IMR-90 (cell line): ENCODE measurements around the gene ZFP57. TPM values are rescaled to one million over a fixed set of nuclear protein-coding genes. Genes with fewer than 3 reads are reported as not detected.
A peak's percentile ranks its signal among the peaks of the same experiment; 100 is the strongest.

ENCODE experiments used
- ATAC-seq: fragments of 200-7000 bp; cut with Tn5 transposase; 2 replicates; pipeline ENCODE4 v1.9.1; 2020; ENCODE audit warnings: low read depth, mild to moderate bottlenecking, moderate library complexity
- BruUV-seq: library from RNA; stranded (reverse); fragments of 400-500 nt; replicated peaks from 2 replicates; lab custom pipeline; 2021; lab: Mats Ljungman, UMichigan
- CTCF ChIA-PET: fragments of 300-600 bp; formaldehyde crosslinking; extraction: SDS; loops from one replicate; lab custom pipeline; 2021; ENCODE audit warnings: antibody characterized with exemption; lab: Yijun Ruan, JAX
- POLR2A ChIA-PET: fragments of 300-600 bp; sonication (Branson Sonifier 250); formaldehyde crosslinking; loops from one replicate; lab custom pipeline; 2022; ENCODE audit warnings: antibody characterized with exemption; ENCODE audit not compliant: unreplicated experiment; lab: Charles Lee
- DNase-seq: peaks from one replicate; pipeline ENCODE4 v3.0.0; 2013
- H2AFZ ChIP-seq: replicated peaks from 2 replicates; pipeline ENCODE3; 2013; ENCODE audit warnings: low read length, mild to moderate bottlenecking; ENCODE audit not compliant: poor library complexity
- H2AK5ac ChIP-seq: 2 replicates; pipeline ENCODE4 v1.6.1; 2013; ENCODE audit warnings: low read depth, low read length, inconsistent platforms
- H2AK9ac ChIP-seq: replicated peaks from 2 replicates; pipeline ENCODE3; 2013; ENCODE audit warnings: mild to moderate bottlenecking, low read depth, low read length, moderate library complexity; ENCODE audit not compliant: poor library complexity
- H2BK120ac ChIP-seq: 2 replicates; pipeline ENCODE4 v1.6.1; 2013; ENCODE audit warnings: low read depth, low read length, inconsistent platforms
- H2BK15ac ChIP-seq: 3 replicates; pipeline ENCODE4 v1.6.1; 2013; ENCODE audit warnings: low read depth, low read length, inconsistent platforms
- H2BK20ac ChIP-seq: 2 replicates; pipeline ENCODE4 v1.6.1; 2013; ENCODE audit warnings: low read depth, mild to moderate bottlenecking, inconsistent platforms, low read length, moderate library complexity
- H2BK5ac ChIP-seq: 2 replicates; pipeline ENCODE4 v1.6.1; 2013; ENCODE audit warnings: mild to moderate bottlenecking, low read depth, low read length, inconsistent platforms; ENCODE audit not compliant: poor library complexity, severe bottlenecking
- H3K14ac ChIP-seq: replicated peaks from 2 replicates; pipeline ENCODE4 v1.6.1; 2013; ENCODE audit warnings: low read depth, low read length, inconsistent platforms
- H3K18ac ChIP-seq: 2 replicates; pipeline ENCODE4 v1.6.1; 2013; ENCODE audit warnings: low read depth, low read length, control low read depth
- H3K23ac ChIP-seq: 2 replicates; pipeline ENCODE4 v1.6.1; 2013; ENCODE audit warnings: low read depth, low read length, inconsistent platforms
- H3K27ac ChIP-seq: 2 replicates; pipeline ENCODE4 v1.5.1; 2013; ENCODE audit warnings: mild to moderate bottlenecking, control low read depth, low read length; ENCODE audit not compliant: insufficient read depth
- H3K27me3 ChIP-seq: 2 replicates; pipeline ENCODE4 v1.6.1; 2013; ENCODE audit warnings: low read length; ENCODE audit not compliant: control insufficient read depth, insufficient read depth
- H3K36me3 ChIP-seq: 2 replicates; pipeline ENCODE4 v1.6.1; 2013; ENCODE audit warnings: low read length, mixed read lengths; ENCODE audit not compliant: control insufficient read depth, insufficient read depth
- H3K4ac ChIP-seq: 2 replicates; pipeline ENCODE4 v1.6.1; 2013; ENCODE audit warnings: low read depth, low read length, inconsistent platforms
- H3K4me1 ChIP-seq: 2 replicates; pipeline ENCODE4 v1.6.1; 2013; ENCODE audit warnings: low read length, mixed read lengths; ENCODE audit not compliant: control insufficient read depth, insufficient read depth
- H3K4me2 ChIP-seq: 2 replicates; pipeline ENCODE4 v1.6.1; 2013; ENCODE audit warnings: low read depth, mild to moderate bottlenecking, control low read depth, low read length, moderate library complexity
- H3K4me3 ChIP-seq: 2 replicates; pipeline ENCODE4 v1.5.1; 2013; ENCODE audit warnings: low read depth, mild to moderate bottlenecking, control low read depth, low read length, moderate library complexity; ENCODE audit not compliant: insufficient read depth
- H3K56ac ChIP-seq: 2 replicates; pipeline ENCODE4 v1.6.1; 2013; ENCODE audit warnings: low read length, inconsistent platforms; ENCODE audit not compliant: insufficient read depth; ENCODE audit errors: extremely low read depth
- H3K79me1 ChIP-seq, 2 experiments: 2 replicates each; pipeline ENCODE4 v1.6.1; 2013; ENCODE audit warnings: low read length in 2 of 2, inconsistent platforms in 1 of 2, low read depth in 1 of 2
- H3K9ac ChIP-seq: 2 replicates; pipeline ENCODE4 v1.6.1; 2013; ENCODE audit warnings: low read depth, low read length, control low read depth
- H3K9me1 ChIP-seq: 2 replicates; pipeline ENCODE4 v1.6.1; 2013; ENCODE audit warnings: low read length, inconsistent platforms; ENCODE audit not compliant: insufficient read depth
- H3K9me3 ChIP-seq: 2 replicates; pipeline ENCODE4 v1.6.1; 2013; ENCODE audit warnings: low read length; ENCODE audit not compliant: control insufficient read depth, insufficient read depth
- H4K20me1 ChIP-seq: 2 replicates; pipeline ENCODE4 v1.6.1; 2013; ENCODE audit warnings: low read length, inconsistent platforms; ENCODE audit not compliant: insufficient read depth
- H4K5ac ChIP-seq: 2 replicates; pipeline ENCODE4 v1.6.1; 2013; ENCODE audit warnings: mild to moderate bottlenecking, low read depth, low read length, control low read depth
- H4K8ac ChIP-seq, 2 experiments: 2 replicates each; pipeline ENCODE4 v1.6.1; 2013; ENCODE audit warnings: low read depth in 2 of 2, low read length in 2 of 2, control low read depth in 1 of 2, inconsistent platforms in 1 of 2
- H4K91ac ChIP-seq: 2 replicates; pipeline ENCODE4 v1.6.1; 2013; ENCODE audit warnings: low read depth, low read length, inconsistent platforms; ENCODE audit not compliant: insufficient read depth
- BHLHE40 ChIP-seq: fragments of 150-350 bp; IDR thresholded peaks from 2 replicates; pipeline ENCODE4 v1.6.1; 2016; ENCODE audit warnings: mild to moderate bottlenecking, low read depth, low read length
- CEBPB ChIP-seq: IDR thresholded peaks from 2 replicates; pipeline ENCODE4 v1.6.1; 2012; ENCODE audit warnings: low read depth, low read length, improper control_type of control experiment
- CHD1 ChIP-seq: IDR thresholded peaks from 2 replicates; pipeline ENCODE4 v1.6.1; 2012; ENCODE audit warnings: low read depth, low read length, improper control_type of control experiment
- ELK1 ChIP-seq: fragments of 150-350 bp; IDR thresholded peaks from 2 replicates; pipeline ENCODE4 v1.6.1; 2016; ENCODE audit warnings: low read depth, mild to moderate bottlenecking, low read length, moderate library complexity, borderline replicate concordance
- FOS ChIP-seq: fragments of 150-350 bp; IDR thresholded peaks from 2 replicates; pipeline ENCODE4 v1.6.1; 2016; ENCODE audit warnings: low read depth, low read length
- MAFK ChIP-seq: IDR thresholded peaks from 2 replicates; pipeline ENCODE4 v1.6.1; 2012; ENCODE audit warnings: low read depth, low read length, improper control_type of control experiment
- MAZ ChIP-seq: IDR thresholded peaks from 2 replicates; pipeline ENCODE4 v1.6.1; 2012; ENCODE audit warnings: low read depth, mild to moderate bottlenecking, low read length, improper control_type of control experiment, moderate library complexity, borderline replicate concordance
- MXI1 ChIP-seq: IDR thresholded peaks from 2 replicates; pipeline ENCODE4 v1.6.1; 2012; ENCODE audit warnings: low read depth, mild to moderate bottlenecking, low read length, moderate library complexity, borderline replicate concordance
- NFE2L2 ChIP-seq: fragments of 150-350 bp; IDR thresholded peaks from 2 replicates; pipeline ENCODE4 v1.6.1; 2016; ENCODE audit warnings: low read depth, mild to moderate bottlenecking, low read length
- POLR2A ChIP-seq: IDR thresholded peaks from 2 replicates; pipeline ENCODE4 v1.6.1; 2012; ENCODE audit warnings: mild to moderate bottlenecking, low read depth, low read length
- RAD21 ChIP-seq: IDR thresholded peaks from 2 replicates; pipeline ENCODE4 v1.6.1; 2012; ENCODE audit warnings: low read length, improper control_type of control experiment
- RCOR1 ChIP-seq: IDR thresholded peaks from 2 replicates; pipeline ENCODE4 v1.6.1; 2012; ENCODE audit warnings: mild to moderate bottlenecking, low read length, improper control_type of control experiment; ENCODE audit not compliant: insufficient replicate concordance
- RFX5 ChIP-seq: IDR thresholded peaks from 2 replicates; pipeline ENCODE4 v1.8.0; 2012; ENCODE audit warnings: low read depth, mild to moderate bottlenecking, low read length, moderate library complexity
- SMC3 ChIP-seq: fragments of 150-350 bp; IDR thresholded peaks from 2 replicates; pipeline ENCODE4 v1.6.1; 2016; ENCODE audit warnings: low read depth, mild to moderate bottlenecking, antibody characterized with exemption, low read length, moderate library complexity
- USF2 ChIP-seq: fragments of 150-350 bp; IDR thresholded peaks from 2 replicates; pipeline ENCODE4 v1.6.1; 2017; ENCODE audit warnings: mild to moderate bottlenecking, antibody characterized with exemption, low read length, low read depth
- WGBS, 2 experiments: methylation state at CpG; one replicate each; pipeline versions ENCODE4 v1.1.5 to v1.1.7; 2013; ENCODE audit warnings: missing lambda C conversion rate in 2 of 2; ENCODE audit not compliant: insufficient read length in 1 of 2; ENCODE audit errors: extremely low coverage in 2 of 2; 5-methylcytosine and 5-hydroxymethylcytosine counted together
- dilution Hi-C: fragments of 300-500 bp; cut with HindIII; formaldehyde crosslinking; loops from one replicate; pipeline ENCODE4 v1.14.3; 2018; ENCODE audit warnings: low sequenced_read_pairs; ENCODE audit not compliant: unreplicated experiment
- in situ Hi-C: fragments of 300-500 bp; cut with MboI; formaldehyde crosslinking; loops from 3 replicates; pipeline ENCODE4 v1.14.3; 2019; ENCODE audit warnings: low sequenced_read_pairs, inconsistent platforms, mixed read lengths
- intact Hi-C: fragments of 100-400 bp; cut with micrococcal nuclease; formaldehyde crosslinking; loops from 2 replicates; pipeline ENCODE4 v1.10.0; 2022
- polyA plus RNA-seq, 3 experiments: library from polyadenylated mRNA; depleted of rRNA; stranded (reverse); fragments of >200 nt; gene quantifications; 2 replicates each; pipeline ENCODE4 v1.2.3, GENCODE V29; 2012; ENCODE audit warnings: low replicate concordance in 1 of 3
- total RNA-seq: library from RNA; depleted of rRNA; stranded (reverse); fragments of >200 nt; gene quantifications from 2 replicates; pipeline ENCODE4 v1.2.3, GENCODE V29; 2012
- TF ChIP-seq, protein P1 (sequence below): conservative IDR thresholded peaks from 2 replicates; pipeline ENCODE4 v1.5.1; 2012; ENCODE audit warnings: mild to moderate bottlenecking, low read depth, low read length, improper control_type of control experiment

Gene ZFP57
- total and polyA plus RNA-seq, 2 of the 4 experiments (the other 2 are of a cell fraction) = not detected

DNA sequence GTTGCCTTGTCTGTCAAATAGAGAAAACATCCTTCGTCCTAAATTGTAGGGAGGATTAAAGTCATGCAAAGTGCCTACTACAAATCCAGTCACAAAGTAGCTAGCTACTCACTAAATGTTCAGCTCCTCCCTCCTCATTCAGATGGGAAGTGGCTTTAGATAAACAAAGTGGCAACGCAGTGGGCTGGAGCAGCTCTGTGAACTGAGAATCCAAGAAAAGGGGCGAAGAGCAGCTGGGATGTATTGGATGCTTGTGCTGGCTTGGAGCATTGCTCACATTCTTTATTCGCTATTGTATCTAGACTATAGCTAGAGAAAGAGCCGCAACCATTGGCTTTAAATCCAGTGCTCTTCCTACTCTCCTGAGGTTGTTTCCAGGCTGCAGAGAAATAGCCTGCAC lies 13.8 kb downstream of the ZFP57 start:
- Histone ChIP-seq H3K18ac (no peak overlapping the region), H2AFZ (no peak overlapping the region), H4K5ac (no peak overlapping the region), H2BK5ac (no peak overlapping the region), H3K4me1 (no peaks in the 10 kb centered on the region), H3K27me3 (peaks cover 2% of the 10 kb centered on the region; the same call in 1 of the 2 replicates), H3K4me2 (no peak overlapping the region), H2BK20ac (no peak overlapping the region), H3K14ac (no peak overlapping the region), H3K9me1 (no peaks in the 10 kb centered on the region), H3K56ac (no peak overlapping the region), H3K27ac (no peak overlapping the region), H4K91ac (no peak overlapping the region), H3K23ac (no peak overlapping the region), H2AK5ac (no peak overlapping the region), H3K9me3 (no peaks in the 10 kb centered on the region), H3K9ac (no peak overlapping the region), H4K8ac (no peak overlapping the region), H2BK15ac (no peak overlapping the region), H3K36me3 (no peaks in the 10 kb centered on the region), H4K20me1 (no peaks in the 10 kb centered on the region), H3K4me3 (no peak overlapping the region), H2BK120ac (no peak overlapping the region), H2AK9ac (no peak overlapping the region), H3K4ac (no peak overlapping the region), H3K79me1 (no peaks in the 10 kb centered on the region)
- WGBS, 2 experiments = no CpG with 5 or more reads among the region's 5 CpGs
- dilution Hi-C loops = no loop called here
- in situ Hi-C loops = no loop called here
- intact Hi-C loops = no loop called here
- ChIA-PET CTCF (interaction anchor here (0.6 to 4.1 kb wide), 3 partner anchors 13 to 816 kb away, joined by 3 to 33 read pairs (median 28); no protein-coding TSS in a partner anchor), POLR2A (no interaction called here)
- ATAC-seq (peak; percentile 27; the same call in 1 of the 2 replicates), DNase-seq (no peak)
- TF ChIP-seq RAD21 = no peak
- TF ChIP-seq USF2 = no peak
- TF ChIP-seq ELK1 = no peak
- no peak for TF ChIP-seq NFE2L2
- TF ChIP-seq MAZ = no peak
- TF ChIP-seq POLR2A = no peak
- no peak for TF ChIP-seq MAFK
- TF ChIP-seq MXI1 = no peak
- TF ChIP-seq FOS = no peak
- no peak for TF ChIP-seq BHLHE40
- no peak for TF ChIP-seq CEBPB
- no peak for TF ChIP-seq CHD1
- no peak for TF ChIP-seq RFX5
- TF ChIP-seq SMC3 = no peak
- TF ChIP-seq RCOR1 = no peak
- TF ChIP-seq, protein P1, sequence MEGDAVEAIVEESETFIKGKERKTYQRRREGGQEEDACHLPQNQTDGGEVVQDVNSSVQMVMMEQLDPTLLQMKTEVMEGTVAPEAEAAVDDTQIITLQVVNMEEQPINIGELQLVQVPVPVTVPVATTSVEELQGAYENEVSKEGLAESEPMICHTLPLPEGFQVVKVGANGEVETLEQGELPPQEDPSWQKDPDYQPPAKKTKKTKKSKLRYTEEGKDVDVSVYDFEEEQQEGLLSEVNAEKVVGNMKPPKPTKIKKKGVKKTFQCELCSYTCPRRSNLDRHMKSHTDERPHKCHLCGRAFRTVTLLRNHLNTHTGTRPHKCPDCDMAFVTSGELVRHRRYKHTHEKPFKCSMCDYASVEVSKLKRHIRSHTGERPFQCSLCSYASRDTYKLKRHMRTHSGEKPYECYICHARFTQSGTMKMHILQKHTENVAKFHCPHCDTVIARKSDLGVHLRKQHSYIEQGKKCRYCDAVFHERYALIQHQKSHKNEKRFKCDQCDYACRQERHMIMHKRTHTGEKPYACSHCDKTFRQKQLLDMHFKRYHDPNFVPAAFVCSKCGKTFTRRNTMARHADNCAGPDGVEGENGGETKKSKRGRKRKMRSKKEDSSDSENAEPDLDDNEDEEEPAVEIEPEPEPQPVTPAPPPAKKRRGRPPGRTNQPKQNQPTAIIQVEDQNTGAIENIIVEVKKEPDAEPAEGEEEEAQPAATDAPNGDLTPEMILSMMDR = no peak
- BruUV-seq = no TSS peak
